Dedifferentiated amniotic fluid mesenchymal stem cell (primary cell): ENCODE results near the gene ZDHHC14.
"Not testable (repeated sequence)": the region's sequence is repeated elsewhere in the genome, so short reads cannot be mapped to it uniquely, and the experiment has no call there.

Experiments used
- DNase-seq: peaks from one replicate; pipeline ENCODE4 v3.0.0-alpha.2; 2016; ENCODE audit errors: extremely low spot score

The ZDHHC14 gene

GRCh38 chr6:157569543-157569942, 188.6 kb downstream of the ZDHHC14 start:
- no peak for DNase-seq

DNA sequence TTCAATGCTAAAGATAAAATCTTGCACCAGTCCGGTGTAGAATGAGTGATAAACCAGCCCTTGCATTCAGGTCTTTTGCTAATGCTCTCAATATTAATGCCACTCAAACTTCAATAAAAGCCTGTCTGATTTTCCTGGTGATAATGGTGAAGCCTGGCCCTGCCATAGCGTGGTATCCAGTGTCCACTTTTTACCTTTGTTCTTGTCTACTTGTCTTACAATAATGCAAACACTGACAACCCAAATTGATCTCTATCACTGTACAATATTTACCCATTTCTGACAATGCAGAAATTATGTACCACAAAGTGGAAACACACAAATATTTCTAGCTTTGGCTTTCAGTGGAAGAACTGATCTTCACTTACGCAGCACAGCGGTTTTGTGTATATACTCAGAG, 189.1 kb downstream of the ZDHHC14 start:
- DNase-seq: no peak

GRCh38 chr6:157570752-157571151, 189.8 kb downstream of the ZDHHC14 start:
- no peak for DNase-seq

GRCh38 chr6:157571269-157571668, 190.3 kb downstream of the ZDHHC14 start:
- no peak for DNase-seq

DNA sequence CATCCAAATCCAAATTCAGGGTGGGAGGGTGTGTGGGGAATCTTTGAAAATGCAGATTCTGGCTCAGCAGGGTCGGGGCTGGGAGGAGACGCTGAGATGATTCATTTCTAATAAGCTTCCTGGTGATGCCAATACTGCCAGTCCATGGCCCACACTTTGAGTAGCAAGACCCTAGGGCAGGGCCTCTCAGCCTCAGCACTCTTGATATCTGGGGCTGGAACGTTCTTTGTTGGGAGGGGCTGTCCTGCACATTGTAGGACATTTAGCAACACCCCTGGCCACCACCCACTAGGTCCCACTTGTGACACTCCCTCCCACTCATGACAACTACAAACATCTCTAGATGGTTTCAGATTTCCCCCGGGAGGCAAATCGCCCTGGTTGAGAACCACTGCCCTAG, 191.0 kb downstream of the ZDHHC14 start:
- DNase-seq: no peak

DNA sequence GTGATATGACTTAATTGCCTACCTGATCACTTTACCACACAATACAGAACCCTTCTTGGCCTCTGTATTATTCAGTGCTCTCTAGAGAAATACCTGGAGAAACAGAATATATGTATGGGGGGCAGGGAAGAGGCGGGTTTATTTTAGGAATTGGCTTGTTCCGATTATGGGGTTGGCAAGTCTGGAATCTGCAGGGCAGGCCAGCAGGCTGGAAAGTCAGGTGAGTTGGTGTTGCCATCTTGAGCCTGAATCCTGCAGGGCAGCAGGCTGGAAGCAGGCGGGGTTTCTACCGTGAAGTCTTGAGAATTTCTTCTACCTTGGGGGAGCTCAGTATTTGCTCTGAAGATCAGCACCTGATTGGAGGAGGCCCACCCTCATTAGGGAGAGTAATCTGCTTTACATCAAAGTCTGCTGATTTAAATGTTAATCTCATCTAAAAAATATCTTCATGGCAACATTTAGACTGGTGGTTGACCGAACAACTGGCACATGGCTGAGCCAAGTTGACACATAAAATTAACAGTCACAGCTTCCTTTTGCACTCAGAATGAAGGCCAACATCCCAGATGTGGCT, 193.9 kb downstream of the ZDHHC14 start:
- no peak for DNase-seq

DNA sequence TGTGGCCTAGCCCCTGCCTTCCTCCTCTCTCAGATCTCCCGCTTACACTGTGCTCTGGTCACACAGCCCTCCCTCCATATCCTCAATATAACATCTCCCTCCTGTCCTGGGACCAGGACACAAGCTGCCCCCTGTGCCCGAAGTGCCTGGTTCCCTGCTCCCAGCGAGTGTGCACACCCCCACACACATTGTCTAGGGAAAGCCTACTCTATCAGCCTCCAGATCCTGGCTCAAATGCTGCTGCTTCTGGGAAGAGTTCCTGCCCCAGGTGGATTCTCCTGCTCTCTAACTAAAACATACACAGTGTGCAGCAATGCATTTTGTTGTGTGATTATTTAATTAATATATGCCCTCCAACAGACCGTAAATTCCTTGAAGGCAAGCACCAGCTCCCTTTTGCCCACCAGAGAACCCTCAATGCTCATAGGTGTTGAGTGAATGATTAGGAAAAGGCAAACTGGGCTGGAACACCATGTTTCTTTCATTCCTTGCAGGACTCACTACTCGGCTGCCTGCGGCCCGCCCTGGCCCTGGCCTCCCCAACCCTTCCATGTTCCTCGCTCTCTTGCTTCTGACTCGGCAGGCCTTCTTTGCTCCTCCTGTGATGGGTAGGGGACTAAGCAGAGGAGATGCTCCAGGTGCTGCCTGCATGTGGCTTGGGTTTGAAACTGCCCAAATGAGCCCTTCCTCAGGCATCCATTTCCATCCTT, 194.6 kb downstream of the ZDHHC14 start:
- no peak for DNase-seq

DNA sequence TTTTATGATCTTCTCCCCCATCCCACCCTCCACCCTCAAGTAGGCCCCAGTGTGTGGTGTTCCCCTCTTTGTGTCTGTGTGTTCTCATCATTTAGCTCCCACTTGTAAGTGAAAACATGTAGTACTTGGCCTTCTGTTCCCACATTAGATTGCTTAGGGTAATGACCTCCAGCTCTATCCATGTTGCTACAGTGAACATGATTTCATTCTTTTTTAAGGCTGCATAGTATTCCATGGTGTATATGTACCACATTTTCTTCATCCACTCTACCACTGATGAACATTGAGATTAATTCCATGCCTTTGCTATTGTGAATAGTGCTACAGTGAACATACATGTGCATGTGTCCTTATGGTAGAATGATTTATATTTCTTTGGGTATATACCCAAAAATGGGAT, 196.0 kb downstream of the ZDHHC14 start:
- not testable (repeated sequence) for DNase-seq

DNA sequence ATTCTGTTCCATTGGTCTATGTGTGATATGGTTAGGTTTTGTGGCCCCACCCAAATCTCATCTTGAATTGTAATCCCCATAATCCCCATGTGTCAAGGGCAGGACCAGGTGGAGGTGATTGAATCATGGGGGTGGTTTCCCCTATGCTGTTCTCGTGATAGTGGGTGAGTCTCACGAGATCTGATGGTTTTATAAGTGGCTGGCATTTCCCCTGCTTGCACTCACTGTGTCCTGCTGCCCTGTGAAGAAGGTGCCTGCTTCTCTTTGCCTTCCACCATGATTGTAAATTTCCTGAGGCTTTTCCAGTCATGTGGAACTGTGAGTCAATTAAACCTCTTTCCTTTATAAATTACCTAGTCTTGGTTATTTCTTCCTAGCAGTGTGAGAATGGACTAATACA, 197.5 kb downstream of the ZDHHC14 start:
- DNase-seq: not testable (repeated sequence)

- DNase-seq: no peak
These were observed 198.6 kb downstream of the ZDHHC14 start for GRCh38 chr6:157579467-157580031.

- DNase-seq: no peak
These were observed 203.0 kb downstream of the ZDHHC14 start for GRCh38 chr6:157584036-157584435.

DNA sequence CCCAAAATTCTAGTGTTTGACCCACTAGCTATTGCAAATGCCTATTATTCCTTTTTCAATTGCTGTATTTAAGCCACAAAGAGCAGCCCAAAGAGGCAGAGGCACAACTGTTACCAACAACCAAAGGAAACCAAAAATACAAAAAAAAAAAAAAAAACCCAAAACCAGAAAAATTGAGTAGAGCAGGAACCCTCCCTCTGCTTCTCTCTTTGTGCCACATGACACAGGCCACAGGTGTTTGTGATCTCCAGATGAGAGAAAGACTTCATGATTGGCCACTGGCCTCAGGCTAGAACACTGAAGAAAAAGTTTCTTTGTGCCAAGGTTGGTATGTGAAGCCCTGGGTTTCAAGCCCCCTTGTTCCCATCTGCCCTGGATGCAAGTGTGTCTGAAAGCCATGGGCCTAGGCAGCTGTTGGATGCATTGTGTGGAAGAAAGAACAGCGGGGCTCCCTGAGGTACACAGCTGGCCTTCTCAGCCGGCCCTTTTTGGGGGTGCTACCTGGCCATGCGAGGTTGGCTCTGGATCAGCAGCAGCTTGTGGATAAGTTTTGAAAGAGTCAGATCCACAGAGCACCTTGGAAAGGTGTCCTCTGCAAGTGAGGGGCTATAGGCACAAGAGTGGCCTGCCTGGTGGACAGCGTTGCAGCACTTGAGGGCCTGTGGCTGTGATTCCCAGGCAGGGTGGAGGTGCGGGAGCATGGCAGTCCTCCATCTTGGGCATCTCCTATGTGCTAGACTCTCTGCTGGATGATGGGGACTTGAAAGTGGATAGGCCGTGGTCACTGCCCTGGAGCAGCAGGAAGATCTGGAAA, 204.5 kb downstream of the ZDHHC14 start:
- DNase-seq: no peak

GRCh38 chr6:157586088-157586414, 205.1 kb downstream of the ZDHHC14 start:
- no peak for DNase-seq

DNA sequence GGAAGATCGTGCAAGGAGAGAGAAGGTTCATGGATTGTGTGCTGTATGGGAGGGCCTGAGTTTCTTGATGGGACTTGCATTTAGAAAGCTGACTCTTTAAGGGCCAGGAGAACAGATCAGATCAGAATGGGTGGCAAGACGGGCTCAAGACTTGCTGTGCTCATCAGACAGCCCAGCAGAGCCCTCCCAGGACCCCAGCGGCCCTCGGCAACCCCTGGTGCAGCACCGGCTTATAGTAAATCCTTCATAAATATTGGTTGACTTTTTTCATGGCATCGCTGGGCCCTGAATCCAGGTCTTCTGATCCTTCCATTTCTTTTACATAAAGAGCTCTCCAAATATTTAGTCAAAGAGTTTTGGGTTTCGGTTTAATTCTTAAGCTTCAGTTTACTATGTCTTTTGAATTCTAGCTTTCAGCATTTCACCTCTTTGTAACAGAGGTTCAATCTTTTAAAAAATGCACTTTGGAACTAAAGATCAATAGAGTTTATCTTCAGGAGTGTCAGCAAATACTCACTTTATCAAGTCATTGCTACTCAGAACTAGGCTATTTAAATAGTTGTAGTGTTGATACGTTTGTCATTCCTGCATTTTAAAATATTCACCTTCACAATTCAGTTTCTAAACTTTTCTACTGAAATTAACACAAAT, 205.6 kb downstream of the ZDHHC14 start:
- no peak for DNase-seq

DNA sequence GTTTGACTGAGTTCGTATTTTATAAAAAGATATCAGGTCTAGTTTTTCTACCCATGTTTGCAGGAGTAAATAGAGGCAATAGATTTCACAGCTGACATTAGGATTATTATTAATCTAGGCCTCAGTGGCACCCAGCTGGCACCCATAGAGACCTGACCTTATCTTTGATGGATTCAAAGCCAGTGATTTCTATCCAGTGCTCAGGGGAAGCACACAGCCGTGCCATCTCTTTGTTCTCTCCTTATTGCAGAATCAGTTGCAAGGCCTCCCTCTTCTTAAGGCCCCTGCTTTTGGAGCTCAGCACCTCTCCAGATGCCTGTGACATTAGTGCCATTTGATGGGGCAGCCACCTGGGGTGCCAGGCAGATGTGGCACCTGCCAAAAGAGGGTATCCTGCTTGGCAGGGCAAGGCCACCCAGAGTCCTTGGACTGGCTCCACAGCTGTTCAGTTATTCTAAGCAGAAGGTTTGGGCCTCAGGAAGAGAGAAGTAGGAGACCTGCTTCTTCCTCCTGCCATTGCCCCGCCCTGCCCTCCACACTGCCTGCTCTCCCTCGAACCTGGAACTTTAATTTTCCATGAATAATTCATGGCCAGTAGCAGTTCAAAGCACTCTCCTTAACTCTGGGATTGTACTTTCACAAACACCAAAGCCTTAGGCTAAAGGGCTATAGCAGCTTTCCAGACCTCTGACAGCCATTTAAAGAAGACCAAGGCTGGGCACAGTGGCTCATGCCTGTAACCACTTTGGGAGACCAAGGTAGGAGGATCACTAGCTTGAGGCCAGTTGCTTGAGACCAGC, 206.3 kb downstream of the ZDHHC14 start:
- no peak for DNase-seq

- not testable (repeated sequence) for DNase-seq
These were observed 209.7 kb downstream of the ZDHHC14 start for GRCh38 chr6:157590654-157591053.

DNA sequence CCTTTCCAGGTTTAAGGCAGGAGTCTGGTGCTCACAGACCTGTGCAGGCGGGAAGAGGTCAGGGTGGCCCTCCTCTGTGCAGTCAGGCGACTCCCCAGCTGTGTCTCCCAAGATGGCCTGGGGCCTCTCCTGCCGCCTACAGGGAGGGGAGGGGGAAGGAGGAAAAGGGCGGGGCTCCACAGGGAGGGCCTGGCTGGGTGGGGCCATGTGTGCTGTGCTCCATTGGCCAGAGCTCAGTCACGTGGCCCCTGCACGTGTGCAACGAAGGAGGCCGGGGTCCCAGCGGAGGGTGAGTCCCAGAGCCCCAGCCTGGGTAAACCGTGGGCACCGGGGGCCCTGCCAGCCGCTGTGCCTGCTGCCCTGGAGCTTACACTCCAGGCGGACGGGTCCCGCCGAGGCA, 211.6 kb downstream of the ZDHHC14 start:
- no peak for DNase-seq

- DNase-seq: no peak
These were observed 212.0 kb downstream of the ZDHHC14 start for GRCh38 chr6:157592980-157593379.

GRCh38 chr6:157593596-157593995, 212.6 kb downstream of the ZDHHC14 start:
- no peak for DNase-seq

DNA sequence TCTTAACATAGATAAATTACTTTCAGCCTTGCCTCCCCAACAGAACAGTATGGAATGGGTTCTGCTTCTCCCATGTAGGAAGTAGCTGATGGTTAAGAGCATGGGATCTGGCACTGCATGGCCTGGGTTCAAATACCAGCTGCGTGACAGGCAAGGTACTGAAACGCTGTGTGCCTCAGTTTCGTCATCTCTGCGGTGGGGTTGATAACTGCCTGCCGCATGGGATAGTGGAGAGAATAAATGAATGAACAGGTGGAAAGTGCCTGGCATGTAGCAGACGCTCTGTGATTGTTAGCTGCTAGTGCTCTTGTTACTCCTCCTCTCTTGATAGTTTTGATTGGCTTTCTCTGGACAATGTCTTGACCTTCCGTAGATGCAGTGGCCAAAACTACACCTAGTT, 213.3 kb downstream of the ZDHHC14 start:
- no peak for DNase-seq

DNA sequence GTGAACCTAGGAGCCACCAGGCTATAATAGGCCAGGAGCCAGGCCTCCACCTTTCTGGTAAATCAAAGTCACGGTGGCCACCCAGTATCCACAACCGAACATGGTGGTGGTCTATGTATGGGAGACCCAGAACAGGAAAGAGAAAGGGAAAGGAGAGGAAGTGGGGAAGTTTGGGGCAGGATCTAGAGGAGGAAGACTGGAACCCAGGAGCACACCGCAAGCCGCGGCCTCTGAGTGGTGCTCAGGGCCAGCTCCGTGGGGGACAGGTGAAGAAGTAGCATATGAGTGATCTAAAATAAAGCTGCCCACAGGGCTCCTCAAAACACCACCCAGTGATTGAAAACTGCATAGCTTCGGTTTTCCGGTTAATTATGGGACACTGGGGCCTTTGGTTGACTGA, 214.8 kb downstream of the ZDHHC14 start:
- DNase-seq: no peak
